Testis (tissue), 2 donors: Measurements from ENCODE around the gene CSF1.

Experiments
- POLR2A ChIP-seq: fragments of 450-650 bp; IDR thresholded peaks from one replicate; pipeline ENCODE4 v1.6.1; 2017; ENCODE audit warnings: antibody characterized with exemption, mild to moderate bottlenecking, moderate library complexity
- TF ChIP-seq, protein P1 (sequence below), 3 experiments: fragments of 450-650 bp in 2 of 3; fragments of 200-600 bp in 1 of 3; sonication (generic) in 1 of 3; IDR thresholded peaks; one replicate each; pipeline ENCODE4 v1.5.1; 2016 to 2019; ENCODE audit warnings: antibody characterized with exemption in 3 of 3, mild to moderate bottlenecking in 2 of 3, moderate library complexity in 1 of 3

GRCh38 chr1:109917051-109917767 is 6.6 kb downstream of the CSF1 start:
- TF ChIP-seq, protein P1, sequence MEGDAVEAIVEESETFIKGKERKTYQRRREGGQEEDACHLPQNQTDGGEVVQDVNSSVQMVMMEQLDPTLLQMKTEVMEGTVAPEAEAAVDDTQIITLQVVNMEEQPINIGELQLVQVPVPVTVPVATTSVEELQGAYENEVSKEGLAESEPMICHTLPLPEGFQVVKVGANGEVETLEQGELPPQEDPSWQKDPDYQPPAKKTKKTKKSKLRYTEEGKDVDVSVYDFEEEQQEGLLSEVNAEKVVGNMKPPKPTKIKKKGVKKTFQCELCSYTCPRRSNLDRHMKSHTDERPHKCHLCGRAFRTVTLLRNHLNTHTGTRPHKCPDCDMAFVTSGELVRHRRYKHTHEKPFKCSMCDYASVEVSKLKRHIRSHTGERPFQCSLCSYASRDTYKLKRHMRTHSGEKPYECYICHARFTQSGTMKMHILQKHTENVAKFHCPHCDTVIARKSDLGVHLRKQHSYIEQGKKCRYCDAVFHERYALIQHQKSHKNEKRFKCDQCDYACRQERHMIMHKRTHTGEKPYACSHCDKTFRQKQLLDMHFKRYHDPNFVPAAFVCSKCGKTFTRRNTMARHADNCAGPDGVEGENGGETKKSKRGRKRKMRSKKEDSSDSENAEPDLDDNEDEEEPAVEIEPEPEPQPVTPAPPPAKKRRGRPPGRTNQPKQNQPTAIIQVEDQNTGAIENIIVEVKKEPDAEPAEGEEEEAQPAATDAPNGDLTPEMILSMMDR (IDR thresholded peaks at IDR 0.05): no peak
- TF ChIP-seq POLR2A: no peak
